GM12875 (cell line): Measurements from ENCODE around the gene SERGEF.

ENCODE experiments used
- H3K4me3 ChIP-seq: one replicate; pipeline ENCODE4 v1.5.1; 2011; ENCODE audit warnings: low read depth, low read length, control low read depth
- CTCF ChIP-seq: IDR thresholded peaks from 2 replicates; pipeline ENCODE4 v1.5.1; 2011; ENCODE audit warnings: low read depth, mild to moderate bottlenecking, control low read depth, inconsistent platforms, low read length, moderate library complexity, borderline replicate concordance; ENCODE audit not compliant: insufficient read depth

Gene SERGEF

DNA sequence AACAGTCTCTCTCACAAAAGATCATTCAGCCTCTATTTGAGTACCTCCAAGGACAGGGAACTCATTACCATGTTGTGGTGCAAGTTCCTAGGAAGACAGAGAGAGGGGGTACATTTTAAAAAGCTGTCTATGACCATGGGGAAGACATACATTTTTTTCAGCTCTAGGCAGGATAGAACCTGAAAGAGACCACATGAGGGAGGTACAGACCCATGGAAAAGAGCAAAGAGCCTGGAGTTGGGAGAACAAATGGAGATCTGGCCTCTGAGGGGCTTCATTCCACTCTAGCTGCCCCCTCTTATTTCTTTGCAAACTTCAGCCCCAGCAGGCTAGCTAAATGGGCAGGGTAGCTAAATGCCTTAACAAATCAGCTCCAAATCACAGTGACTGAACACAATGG, 241.9 kb downstream of the SERGEF start:
- TF ChIP-seq CTCF: no peak
- no peak overlapping the region for H3K4me3 ChIP-seq

DNA sequence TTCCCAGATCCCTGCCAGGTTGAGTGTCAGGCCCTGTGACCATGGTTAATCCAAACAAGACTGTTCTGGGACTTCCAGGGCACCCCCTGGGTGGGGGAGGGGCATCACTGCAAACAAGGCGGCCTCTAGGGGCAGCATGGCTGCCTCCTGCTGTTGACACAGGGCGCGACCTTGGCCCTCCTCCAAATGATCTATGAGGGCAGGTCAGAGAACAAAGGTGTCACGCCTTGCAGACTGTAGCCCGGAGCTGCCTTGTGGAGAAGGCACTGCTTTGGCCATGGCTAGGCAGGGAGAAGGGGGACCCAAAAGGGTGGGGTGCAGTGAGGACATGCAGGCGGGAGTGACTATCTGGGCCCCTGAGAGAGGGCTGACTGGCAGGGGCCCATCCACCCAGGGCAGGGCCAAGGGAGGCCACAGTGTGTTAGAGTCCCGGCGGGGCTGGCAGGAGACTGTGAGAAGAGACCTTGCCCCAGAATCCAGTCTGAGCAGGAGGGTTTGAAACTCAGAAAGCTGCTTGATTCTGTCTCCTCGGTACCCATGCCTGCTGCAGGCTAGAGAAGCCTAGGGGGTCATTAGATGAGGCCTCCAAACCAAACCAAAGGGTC, 242.7 kb downstream of the SERGEF start:
- H3K4me3 ChIP-seq: no peak overlapping the region
- TF ChIP-seq CTCF: peak; percentile 30; the same call in 1 of the 2 replicates

DNA sequence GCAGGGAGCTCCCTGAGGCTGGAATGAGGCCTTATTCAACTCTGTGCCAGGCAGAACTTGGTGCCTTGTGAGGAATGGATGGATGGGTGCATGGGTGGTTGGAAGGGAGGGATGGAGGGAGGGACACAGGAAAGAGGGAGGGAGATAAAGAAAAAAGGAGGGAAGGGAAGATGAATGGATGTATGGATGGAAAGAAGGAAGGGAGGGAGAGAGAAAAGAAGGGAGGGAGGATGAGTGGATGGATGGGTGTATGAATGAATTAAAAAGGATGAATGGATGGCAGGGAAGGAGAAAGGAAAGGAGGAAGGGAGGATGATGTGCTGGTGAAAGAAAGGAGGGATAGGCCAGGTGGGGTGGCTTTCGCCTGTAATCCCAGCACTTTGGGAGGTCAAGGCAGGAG, 243.6 kb downstream of the SERGEF start:
- no peak overlapping the region for H3K4me3 ChIP-seq
- no peak for TF ChIP-seq CTCF

DNA sequence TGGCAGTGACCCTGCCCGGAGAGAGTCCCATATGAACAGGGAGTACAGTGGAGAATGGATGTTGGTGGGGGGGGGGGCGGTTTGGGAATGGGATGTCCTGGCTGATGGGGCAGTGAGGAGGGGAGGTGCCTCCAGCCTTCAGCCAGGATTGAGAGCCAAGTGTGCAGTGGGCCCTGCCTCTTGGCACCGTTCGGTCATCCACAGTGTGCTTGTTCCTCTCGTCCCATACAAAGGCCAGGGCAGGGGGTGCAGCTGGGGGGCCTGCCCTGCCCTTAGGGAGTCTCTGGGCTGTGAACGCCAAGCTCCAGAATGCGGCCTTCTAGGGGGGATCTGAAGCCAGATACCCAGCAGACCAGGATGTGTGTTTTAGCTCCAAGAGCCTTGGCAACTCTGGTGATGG, 244.3 kb downstream of the SERGEF start:
- TF ChIP-seq CTCF: no peak
- H3K4me3 ChIP-seq: no peak overlapping the region

DNA sequence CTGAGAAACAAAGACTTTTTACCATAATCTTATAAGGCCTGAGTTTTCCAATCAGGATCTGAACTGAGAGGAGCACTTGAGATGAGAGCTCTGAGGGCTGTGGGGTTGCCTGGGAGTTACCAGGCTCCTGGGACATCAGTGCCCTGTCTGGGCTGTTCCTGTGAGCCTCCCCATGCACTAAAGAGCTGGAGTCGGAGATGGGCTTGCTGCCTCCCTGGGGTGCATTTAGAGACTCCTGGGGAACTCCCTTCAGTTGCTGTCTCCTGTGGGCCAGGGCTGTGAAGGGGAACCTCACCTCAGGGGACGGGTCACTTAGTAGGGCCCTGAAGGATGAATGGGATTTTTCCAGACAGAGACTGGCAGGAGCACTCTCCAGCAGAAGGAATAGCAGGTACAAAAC, 244.9 kb downstream of the SERGEF start:
- TF ChIP-seq CTCF: no peak

DNA sequence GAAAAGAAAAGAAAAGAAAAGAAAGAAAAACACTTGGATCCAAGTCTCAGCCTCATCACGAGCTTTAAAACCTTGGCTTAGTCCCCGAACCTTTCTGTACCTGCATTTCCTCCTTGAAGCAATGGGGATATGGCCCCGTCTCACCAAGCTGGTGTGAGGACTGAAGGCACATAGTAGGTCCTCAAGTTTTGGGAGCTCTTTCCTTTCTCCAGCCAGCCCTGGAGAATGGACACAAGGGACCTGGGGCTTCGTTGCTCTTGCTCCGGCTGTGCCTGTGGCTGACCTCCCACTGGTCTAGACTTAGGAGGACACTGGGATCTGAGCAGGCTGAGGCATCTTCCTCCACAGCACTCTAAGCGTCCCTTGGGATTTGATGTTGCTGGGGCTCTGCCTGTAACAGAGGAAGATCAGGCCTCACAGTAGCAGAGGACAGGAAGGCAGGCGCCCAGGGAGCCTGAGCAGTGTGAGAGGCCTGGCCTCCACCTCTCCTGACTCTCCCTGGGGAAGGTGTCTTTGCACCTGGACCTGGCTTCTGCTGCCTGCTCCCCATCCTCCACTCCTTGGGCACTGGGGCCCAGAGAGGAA, 245.5 kb downstream of the SERGEF start:
- no peak for TF ChIP-seq CTCF
- no peak overlapping the region for H3K4me3 ChIP-seq

More for the DNA sequence above, 244.9 kb downstream of the SERGEF start:
- H3K4me3 ChIP-seq: no peak overlapping the region

GRCh38 chr11:17766590-17766989, 246.3 kb downstream of the SERGEF start:
- no peak overlapping the region for H3K4me3 ChIP-seq
- TF ChIP-seq CTCF: no peak
